RKO (cell line): Measurements from ENCODE around the gene ADAMTS6.

Experiments
- DNase-seq: peaks from one replicate; pipeline ENCODE4 v3.0.0-alpha.2; 2016; ENCODE audit warnings: low spot score

ADAMTS6 gene

GRCh38 chr5:65276178-65276890 is 205.4 kb downstream of the ADAMTS6 start:
- no peak for DNase-seq

DNA sequence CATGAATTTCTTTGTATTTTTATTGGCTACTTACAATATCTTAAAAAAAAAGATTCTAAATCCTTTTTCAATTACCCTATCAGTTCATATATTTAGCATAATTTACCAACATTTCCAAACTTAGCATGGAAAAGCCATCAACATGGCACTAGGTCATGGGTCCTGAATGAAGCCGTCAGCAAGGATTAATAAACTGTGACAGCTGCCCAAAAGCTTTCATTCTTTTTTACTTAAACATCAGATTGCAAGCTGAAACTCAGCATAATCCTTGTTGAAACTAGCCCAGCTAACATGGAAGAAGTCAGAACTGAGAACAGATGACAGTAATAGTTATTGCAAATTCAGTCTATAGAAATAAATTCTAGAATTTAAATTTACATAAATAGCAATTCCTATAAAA is 209.8 kb downstream of the ADAMTS6 start:
- DNase-seq = no peak

DNA sequence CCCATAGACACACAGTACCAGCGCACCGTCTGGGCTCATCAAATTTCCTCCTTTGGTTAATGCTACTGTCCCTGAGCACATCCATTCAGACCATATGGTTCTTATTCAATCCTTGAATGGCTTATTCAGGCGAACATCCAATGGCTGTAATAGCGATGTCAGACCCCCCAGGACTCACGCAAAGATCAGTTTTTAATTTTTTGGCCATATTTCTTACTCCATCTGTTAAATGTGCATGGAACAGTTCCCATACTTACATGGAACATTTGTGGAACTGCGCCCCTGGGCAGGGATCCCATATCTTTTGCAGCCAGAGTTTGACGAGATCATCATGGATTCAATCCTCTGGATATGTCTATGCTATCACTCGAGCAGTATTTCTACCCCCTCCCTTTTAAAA is 213.2 kb downstream of the ADAMTS6 start:
- DNase-seq = no peak

DNA sequence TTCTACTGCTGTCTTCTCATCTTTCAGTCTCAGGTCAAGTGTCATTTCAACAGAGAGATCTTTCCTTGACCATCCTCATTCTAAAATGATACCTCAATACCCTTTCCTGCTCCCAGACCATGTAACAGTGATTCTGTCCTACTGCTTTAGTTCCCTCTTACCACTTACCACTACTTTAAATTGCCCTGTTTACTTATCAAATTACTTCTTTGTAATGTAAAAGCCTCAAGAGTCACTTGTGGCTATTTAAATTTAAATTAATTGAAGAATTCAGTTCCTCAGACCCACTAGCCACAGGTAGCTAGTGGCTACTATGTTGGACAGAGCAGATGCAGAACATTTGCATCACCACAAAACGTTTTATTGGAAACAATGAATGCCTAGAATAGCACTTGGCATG is 217.3 kb downstream of the ADAMTS6 start:
- no peak for DNase-seq

- no peak for DNase-seq
Measured at GRCh38 chr5:65263321-65263720, 218.4 kb downstream of the ADAMTS6 start.

- DNase-seq = no peak
Measured at GRCh38 chr5:65262649-65263059, 219.1 kb downstream of the ADAMTS6 start.

DNA sequence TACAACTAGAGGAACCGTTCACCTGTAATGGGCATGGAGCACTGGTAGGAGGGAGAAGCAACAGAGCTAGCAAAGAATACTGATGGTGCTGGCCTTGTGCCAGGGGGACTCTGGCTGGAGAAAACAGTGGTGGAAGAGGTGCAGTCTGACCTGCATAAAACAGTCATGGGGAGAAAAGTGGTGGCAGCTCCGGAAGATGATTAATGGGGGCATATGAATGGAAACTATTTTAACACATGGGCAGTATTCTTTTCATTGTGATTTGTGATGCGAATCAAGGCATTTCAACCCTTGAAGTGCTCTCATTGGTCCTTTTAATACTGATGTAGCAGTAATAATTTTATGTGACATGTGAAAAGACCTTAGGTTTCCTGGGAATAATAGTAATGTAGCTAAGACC is 219.6 kb downstream of the ADAMTS6 start:
- no peak for DNase-seq

- DNase-seq = no peak
Measured at GRCh38 chr5:65261499-65261898, 220.2 kb downstream of the ADAMTS6 start.

- DNase-seq = no peak
Measured at GRCh38 chr5:65255294-65255693, 226.4 kb downstream of the ADAMTS6 start.

GRCh38 chr5:65252977-65253376 is 228.7 kb downstream of the ADAMTS6 start:
- DNase-seq = no peak

GRCh38 chr5:65248896-65249295 is 232.8 kb downstream of the ADAMTS6 start:
- no peak for DNase-seq

- no peak for DNase-seq
Measured at GRCh38 chr5:65247594-65247993, 234.1 kb downstream of the ADAMTS6 start.

- DNase-seq = no peak
Measured at GRCh38 chr5:65246741-65247140, 235.0 kb downstream of the ADAMTS6 start.

DNA sequence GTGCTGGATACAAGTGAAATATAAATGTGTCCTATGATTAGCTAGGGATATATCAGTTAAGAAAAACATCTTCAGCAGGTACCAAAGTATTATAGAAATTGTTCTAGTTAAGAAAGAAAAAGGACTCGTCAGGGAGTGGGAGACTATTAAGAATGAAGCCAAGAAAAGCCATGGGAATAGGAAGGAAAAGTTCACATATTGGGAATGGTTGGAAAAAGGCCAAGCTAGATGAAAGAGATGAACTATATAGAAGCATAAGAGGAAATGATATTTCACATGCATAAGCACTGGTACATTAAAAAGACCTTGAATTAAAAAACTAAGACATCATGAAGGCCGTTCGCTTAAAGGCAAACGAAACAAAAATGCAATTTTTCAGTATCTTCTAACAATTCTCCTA is 237.7 kb downstream of the ADAMTS6 start:
- DNase-seq = no peak

- DNase-seq = no peak
Measured at GRCh38 chr5:65243161-65243560, 238.6 kb downstream of the ADAMTS6 start.

GRCh38 chr5:65229841-65230240 is 251.9 kb downstream of the ADAMTS6 start:
- no peak for DNase-seq

DNA sequence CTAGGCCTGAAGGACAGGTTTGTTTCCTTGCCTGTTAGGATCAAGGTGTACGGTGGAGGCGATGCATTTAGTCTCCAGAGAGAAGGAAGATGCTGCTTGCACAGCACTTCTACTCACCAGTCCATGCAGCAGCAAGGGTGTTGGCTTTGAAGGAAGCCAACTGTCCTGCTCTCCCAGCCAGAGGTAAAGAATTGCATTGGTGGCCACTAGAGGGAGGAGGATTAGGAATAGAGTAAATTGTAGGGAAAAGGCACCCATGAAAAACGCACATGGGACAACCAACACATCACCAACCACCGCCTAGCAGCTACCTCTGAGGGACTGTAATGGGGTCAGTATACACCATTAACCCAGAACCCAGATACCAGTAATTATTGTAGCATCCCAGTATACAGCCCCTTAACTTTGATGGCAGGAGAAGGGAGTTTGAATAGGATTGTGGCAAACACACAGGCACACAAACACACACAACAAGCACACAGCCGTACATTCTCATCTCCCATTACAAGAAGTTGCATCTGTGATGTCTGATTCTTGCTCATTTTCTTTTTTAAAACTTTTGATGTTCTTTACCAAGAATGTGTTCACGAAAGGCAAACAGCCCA is 267.7 kb downstream of the ADAMTS6 start:
- peak; percentile 38 for DNase-seq

DNA sequence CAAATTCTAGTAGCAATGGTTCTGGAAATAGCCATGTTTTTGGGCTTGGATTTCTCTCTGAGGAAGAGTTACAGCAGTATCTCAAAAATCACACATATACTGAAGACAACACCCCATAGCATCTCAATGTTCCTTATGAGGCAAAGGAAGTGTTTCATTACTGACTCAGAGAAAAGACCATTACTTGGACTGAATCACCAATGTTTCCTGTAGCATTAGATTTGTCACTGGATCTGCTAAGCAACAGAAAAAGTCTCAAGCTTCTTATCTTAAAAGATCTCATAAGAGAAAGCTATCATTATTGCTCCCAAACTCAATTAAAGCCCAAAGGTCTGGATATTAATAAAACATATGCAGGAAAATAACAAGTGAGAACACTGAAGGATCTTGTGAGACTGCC is 272.4 kb downstream of the ADAMTS6 start:
- DNase-seq = peak; percentile 96

GRCh38 chr5:65204966-65205365 is 276.8 kb downstream of the ADAMTS6 start:
- DNase-seq = no peak

- DNase-seq = peak; percentile 85
Measured at GRCh38 chr5:65203746-65204145, 278.0 kb downstream of the ADAMTS6 start.

DNA sequence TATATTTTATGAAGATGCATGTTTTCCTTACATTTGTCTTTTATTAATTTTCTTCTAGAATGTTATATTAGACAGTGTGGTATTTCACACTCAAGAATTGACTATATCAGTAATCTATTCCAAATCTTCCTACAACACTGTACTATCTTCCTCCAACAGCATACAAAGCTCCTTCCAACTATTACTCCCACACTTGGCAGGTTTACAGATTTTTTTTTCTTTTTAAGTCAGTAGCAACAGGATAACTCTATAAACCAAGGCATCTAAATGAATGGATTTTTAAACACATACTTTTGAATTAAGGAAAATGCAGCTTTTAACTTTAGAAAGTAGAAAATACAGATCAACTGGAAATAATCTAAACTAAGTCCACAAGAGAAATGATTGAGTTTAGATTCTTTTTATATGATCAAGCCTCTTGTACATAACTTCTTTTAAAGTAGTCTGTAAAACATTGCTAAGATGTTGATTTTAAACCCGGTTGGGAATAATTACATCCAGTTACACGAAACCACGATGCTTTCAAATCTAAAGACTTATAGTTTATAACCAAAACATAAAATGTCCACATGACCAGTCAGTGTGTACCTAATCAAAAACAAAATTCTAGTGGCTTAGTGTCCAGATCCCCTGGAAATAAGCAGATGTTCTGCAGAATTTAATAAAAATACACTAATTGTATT is 281.6 kb downstream of the ADAMTS6 start:
- no peak for DNase-seq

DNA sequence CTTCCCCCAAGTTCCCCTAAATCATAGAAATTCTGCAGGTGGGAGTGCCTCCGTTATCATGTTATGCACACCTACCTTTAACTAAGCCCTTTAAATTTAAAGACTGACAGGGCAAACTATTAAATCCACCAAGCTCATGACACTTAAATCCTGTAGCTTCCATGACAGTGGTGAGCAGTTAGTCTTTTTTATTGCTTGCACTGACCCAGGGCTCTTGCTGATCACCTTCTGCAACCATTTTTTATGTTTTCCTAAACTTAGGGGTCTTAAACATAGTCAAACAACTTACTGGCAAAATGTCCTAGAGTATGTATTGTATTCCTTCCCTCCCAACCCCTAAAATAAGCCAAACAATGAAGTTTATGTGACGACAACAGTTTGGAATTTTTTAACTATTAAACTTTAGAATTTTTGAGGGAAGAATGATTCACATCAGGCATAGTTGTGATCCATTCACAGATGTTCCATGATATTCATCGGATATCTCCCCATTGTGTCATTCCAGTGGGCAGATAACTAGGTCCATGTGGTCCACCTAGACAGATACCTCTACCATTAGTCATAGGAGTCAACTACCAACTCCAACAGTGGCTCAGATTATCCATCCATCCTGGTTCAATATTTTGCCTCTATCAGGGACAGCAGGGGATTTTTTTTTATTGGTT is 283.1 kb downstream of the ADAMTS6 start:
- DNase-seq = peak; percentile 92
